ENCODE results near the gene GFER.
"Not testable (repeated sequence)": the region's sequence is repeated elsewhere in the genome, so short reads cannot be mapped to it uniquely, and the experiment has no call there.

GFER gene

GRCh38 chr16:2005646-2006045 is 21.7 kb downstream of the GFER start:
- no peak for DNase-seq (ENCODE audit: low read depth in 2 of 2)

DNA sequence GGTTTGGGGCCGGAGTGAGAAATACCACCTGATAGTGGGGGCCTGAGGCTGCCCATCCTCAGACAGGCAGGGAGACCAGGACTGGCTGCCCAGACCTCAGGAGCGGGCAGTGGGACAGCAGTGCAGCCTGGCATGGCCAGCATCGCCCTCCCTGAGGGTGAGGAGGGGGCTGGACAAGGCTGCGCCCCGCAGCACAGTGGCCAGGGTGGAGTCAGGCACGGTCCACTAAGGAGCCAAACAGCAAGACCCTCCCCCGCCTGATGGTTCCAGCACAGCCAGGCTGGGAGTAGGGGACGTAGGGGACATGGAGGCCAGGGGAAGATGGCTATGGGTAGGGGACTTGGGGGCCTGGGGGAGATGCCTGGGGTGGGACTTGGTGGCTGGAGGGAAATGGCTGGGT is 22.3 kb downstream of the GFER start:
- DNase-seq (ENCODE audit: low read depth in 2 of 2), result no peak

DNA sequence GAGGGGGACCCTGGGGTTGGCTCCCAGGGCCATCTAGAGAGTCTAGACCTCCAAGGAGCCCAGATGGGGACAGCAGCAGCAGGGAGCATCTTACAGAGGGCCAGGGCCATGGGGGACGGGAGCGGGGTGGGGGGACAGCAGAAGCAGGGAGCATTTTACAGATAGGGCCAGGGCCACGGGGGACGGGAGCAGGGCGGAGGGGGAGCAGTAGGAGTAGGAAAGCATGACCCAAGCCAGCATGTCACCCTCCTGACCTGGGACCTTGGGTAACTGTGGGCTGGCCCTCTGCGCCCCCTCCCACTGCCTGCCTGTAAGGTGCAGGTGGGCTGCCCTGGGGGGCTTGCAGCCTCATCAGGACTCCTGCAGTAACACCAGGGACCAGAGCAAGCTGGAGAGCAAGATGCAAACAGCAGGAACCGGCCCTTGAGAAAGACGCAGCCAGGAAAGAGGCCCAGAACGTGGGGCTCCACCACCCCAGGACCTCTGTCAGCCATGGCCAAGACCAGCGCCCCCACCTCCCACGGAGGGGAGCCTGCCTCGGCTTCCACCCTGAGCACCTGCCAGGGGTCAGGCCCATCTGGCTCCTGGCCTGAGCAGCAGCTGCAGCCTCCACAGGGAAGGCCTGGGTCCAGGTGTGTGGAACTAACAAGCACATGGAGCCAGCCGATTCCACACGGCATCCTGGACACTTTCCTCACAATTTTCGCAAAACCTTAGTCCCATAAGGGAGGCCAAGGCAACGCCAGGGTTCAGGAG is 23.3 kb downstream of the GFER start:
- DNase-seq (ENCODE audit: low read depth in 2 of 2), result no peak

DNA sequence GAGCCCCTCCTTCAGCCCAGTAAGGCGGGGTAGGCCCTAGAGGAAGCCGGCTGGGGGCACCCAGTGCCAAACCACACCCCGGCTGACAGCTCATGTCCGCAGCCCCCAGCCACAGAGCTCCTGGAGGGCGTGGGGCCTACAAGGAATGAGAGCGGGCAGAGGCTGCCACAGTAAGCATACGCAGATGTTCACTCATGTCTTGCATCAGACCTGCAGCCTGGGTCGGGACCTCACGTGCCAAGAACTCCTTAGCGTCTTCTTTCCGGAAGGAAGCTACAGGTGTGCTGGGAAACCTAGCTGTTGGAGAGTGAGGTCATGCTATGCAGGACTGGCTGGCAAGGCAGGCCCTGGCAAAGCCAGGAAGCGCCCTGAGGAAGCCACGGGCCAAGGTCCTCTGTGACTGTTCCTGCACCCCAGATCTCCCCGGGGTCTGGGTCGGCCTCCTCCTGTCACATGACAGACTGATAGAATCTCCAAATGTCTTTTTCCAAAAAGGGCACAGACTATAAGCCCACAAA is 24.1 kb downstream of the GFER start:
- DNase-seq (ENCODE audit: low read depth in 2 of 2), result no peak

- DNase-seq (ENCODE audit: low read depth in 2 of 2), result no peak
These were observed 24.7 kb downstream of the GFER start for GRCh38 chr16:2008631-2009163.

- DNase-seq (ENCODE audit: low read depth in 2 of 2), result no peak
These were observed 25.2 kb downstream of the GFER start for GRCh38 chr16:2009164-2009711.

GRCh38 chr16:2009791-2010510 is 26.0 kb downstream of the GFER start, which contains the start of gene ZNF598:
ZNF598 (minus strand) TSS chr16:2009821.
- peak; percentile 55 to 68 for DNase-seq (ENCODE audit: low read depth in 2 of 2)

- not testable (repeated sequence) for DNase-seq (ENCODE audit: low read depth in 2 of 2)
These were observed 27.7 kb downstream of the GFER start for GRCh38 chr16:2011726-2012125.

DNA sequence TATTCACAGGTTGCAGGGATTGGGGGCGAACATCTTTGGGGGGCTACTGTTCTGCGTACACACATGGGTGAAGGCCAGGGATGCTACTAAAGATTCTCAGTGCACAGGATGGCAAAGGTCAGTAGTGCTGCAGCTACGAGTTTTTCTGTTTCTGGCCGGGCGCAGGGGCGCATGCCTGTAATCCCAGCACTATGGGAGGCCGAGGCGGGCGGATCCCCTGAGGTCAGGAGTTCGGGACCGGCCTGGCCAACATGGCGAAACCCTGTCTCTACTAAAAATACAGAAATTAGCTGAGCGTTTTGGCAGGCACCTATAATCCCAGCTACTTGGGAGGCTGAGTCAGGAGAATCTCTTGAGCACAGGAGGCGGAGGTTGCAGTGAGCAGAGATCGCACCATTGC is 29.5 kb downstream of the GFER start:
- DNase-seq (ENCODE audit: low read depth in 2 of 2), result no peak

DNA sequence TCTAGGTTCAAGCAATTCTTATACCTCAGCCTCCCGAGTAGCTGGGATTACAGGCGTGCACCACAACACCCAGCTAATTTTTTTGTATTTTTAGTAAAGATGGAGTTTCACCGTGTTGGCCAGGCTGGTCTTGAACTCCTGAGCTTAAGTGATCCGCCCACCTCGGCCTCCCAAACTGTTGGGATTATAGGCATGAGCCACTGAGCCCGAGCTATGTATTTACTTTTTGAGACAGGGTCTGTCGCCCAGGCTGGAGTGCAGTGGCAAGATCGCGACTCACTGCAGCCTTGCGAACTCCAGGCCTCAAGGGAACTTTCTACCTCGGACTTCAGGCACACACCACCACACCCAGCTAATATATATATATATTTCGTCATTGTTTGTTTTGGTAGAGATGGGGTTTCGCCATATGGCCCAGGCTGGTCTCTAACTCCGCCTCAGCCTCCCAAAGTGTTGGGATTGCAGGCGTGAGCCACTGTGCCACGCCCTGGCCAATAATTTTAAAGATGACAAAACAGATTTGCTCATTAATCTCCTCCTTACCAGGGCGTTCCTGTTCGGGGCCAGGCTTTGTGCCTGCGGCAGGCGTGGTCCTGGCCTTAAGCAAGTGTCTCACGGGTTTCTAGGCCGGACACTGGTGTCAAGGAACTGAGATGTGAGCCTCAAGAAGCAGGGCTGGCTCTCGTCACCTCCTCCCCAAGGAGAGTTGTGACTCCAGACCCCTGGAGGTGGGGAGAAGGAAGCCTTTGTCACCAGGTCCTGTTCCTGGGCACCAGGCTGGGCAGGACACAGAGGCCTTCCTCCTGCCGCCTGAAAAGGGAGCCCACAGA is 31.3 kb downstream of the GFER start:
- DNase-seq (ENCODE audit: low read depth in 2 of 2), result no peak

DNA sequence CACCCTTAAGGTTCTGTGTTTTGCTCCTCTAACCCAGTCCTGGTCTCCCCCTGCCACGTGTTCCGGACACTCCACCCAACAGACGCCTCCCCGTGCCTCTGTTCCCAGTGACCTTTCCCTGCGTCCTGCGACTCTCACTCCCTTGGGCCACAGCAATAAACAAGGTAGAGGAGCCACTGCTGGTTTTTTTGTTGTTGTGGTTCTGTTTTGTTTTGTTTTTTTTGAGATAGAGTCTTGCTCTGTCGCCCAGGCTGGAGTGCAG is 31.9 kb downstream of the GFER start:
- DNase-seq (ENCODE audit: low read depth in 2 of 2), result no peak

GRCh38 chr16:2016407-2016922 is 32.5 kb downstream of the GFER start:
- no peak for DNase-seq (ENCODE audit: low read depth in 2 of 2)

GRCh38 chr16:2019518-2019920 is 35.5 kb downstream of the GFER start, which contains the start of gene NPW:
NPW (plus strand) TSS chr16:2019785.
- DNase-seq (ENCODE audit: low read depth in 2 of 2), result no peak

DNA sequence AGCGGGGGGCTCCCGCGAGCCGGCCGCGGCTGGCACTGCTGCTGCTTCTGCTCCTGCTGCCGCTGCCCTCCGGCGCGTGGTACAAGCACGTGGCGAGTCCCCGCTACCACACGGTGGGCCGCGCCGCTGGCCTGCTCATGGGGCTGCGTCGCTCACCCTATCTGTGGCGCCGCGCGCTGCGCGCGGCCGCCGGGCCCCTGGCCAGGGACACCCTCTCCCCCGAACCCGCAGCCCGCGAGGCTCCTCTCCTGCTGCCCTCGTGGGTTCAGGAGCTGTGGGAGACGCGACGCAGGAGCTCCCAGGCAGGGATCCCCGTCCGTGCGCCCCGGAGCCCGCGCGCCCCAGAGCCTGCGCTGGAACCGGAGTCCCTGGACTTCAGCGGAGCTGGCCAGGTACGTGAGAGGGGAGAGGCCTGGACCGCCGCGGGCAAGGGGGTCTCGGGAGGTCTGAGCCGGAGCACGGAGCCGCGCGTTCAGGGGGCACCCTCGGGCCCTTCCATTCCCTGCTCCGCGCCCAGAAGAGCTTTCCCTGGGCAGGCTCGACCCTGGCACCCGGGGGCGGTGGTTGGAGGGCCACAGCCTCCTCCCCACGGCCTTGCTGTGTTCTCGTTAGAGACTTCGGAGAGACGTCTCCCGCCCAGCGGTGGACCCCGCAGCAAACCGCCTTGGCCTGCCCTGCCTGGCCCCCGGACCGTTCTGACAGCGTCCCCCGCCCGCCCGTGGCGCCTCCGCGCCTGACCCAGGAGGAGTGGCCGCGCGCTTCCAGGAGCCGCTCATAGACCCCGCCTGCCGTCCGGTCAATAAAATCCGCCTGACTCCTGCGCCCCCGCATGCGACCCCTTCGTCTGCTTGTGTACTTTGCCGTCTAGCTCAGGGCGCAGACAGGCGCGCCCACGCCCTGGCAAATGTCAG is 36.2 kb downstream of the GFER start:
- DNase-seq (ENCODE audit: low read depth in 2 of 2), result no peak

- DNase-seq (ENCODE audit: low read depth in 2 of 2), result no peak
These were observed 38.7 kb downstream of the GFER start for GRCh38 chr16:2022723-2023091.

DNA sequence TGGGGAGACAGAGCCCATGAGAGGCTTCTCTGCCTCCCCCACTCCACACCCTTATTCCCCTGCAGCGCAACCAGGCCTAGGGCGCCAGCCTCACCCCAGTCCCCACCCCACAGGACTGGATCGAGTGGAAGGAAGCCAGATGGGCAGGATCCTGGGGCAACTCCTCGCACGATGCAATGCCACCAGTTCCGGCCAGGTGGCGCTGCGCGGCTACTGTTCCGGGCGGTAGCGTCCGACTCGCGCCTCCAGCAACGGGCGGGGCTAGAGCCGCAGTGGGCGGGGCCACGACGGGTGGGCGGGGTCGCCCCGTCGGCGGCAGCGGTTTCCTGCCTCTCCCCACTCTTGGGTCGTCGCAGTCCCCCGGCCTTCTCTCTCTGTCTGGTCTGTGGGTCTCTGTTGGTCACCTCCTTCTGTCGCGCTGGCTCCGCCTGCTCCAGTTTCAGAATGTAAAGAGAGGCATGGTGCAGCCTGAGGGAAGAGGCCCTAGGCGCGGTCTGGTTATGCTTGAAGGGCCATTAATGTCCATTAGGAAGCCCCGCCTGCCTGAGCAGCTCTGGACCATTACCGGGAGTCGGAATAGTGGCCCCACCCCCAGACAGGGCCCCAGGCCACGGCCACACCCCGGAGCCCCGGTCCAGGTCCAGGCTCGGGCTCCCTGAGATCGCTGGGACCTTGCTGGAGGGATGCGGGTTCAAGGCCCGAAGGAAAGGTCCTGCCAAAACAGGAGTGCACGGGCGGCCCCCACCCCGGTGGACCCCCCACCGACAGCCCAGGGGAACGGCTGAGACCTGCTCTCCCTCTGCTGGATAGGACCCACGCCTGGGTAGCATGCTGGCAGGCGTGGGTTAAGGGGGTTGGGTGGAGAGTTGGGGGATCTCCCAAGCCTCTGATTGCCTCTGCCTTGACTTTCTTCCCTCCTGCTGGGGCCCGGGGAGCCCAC is 39.4 kb downstream of the GFER start:
- peak; percentile 92 to 96 for DNase-seq (ENCODE audit: low read depth in 2 of 2)

- DNase-seq (ENCODE audit: low read depth in 2 of 2), result no peak
These were observed 40.0 kb downstream of the GFER start for GRCh38 chr16:2024032-2024420.

GRCh38 chr16:2025251-2025650 is 41.3 kb downstream of the GFER start:
- no peak for DNase-seq (ENCODE audit: low read depth in 2 of 2)

DNA sequence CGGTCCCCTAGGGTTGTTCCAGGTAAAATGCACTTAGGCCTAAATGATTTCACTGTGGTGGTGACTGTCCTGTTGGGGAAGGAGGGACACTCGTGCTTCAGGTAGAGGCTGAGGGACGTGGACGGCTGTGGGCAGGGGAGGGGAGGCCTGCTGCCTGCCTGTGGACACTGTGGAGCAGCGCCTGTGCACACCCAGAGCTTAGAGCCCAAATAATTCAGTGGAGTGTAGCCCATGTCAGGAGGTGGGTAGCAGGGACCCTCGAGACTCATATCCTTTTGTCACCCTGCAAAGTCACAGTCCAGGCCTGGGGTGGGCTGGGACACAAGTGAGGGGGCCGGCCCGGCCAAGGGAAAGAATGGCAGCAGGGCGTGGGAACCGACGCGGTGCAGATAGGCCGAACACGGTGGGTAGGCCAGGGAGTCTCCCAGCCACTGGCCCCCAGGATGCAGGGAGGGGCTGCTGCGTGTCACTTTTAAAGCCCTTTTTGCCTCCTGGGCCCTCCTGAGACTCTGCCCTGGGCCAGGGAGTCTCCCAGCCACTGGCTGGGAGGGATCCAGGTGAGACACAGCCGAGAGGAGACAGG is 42.0 kb downstream of the GFER start:
- no peak for DNase-seq (ENCODE audit: low read depth in 2 of 2)
